Mesenchymal stem cell (in vitro differentiated cells and primary cell): Measurements from ENCODE around the gene SCNN1A.

ENCODE experiments used
- DNase-seq: peaks from one replicate; pipeline ENCODE4 v3.0.0-alpha.2; 2013
- H2AFZ ChIP-seq: one replicate; pipeline ENCODE4 v1.6.1; 2013; ENCODE audit warnings: low read depth, mild to moderate bottlenecking, control low read depth, inconsistent platforms, low read length, moderate library complexity
- H2AK5ac ChIP-seq: 2 replicates; pipeline ENCODE4 v1.6.1; 2013; ENCODE audit warnings: low read length, moderate library complexity, mild to moderate bottlenecking, inconsistent platforms; ENCODE audit not compliant: severe bottlenecking
- H2BK120ac ChIP-seq: one replicate; pipeline ENCODE4 v1.6.1; 2013; ENCODE audit warnings: low read depth, mild to moderate bottlenecking, inconsistent platforms, low read length, moderate library complexity
- H2BK12ac ChIP-seq, 2 experiments: one replicate each; pipeline ENCODE4 v1.6.1; 2013; ENCODE audit warnings: inconsistent platforms in 2 of 2, low read length in 2 of 2, mild to moderate bottlenecking in 2 of 2, moderate library complexity in 2 of 2, control low read depth in 1 of 2
- H2BK15ac ChIP-seq: one replicate; pipeline ENCODE4 v1.6.1; 2013; ENCODE audit warnings: mild to moderate bottlenecking, low read depth, inconsistent platforms; ENCODE audit not compliant: poor library complexity, severe bottlenecking
- H2BK5ac ChIP-seq: 2 replicates; pipeline ENCODE4 v1.6.1; 2013; ENCODE audit warnings: low read depth, mild to moderate bottlenecking, low read length, control low read depth, inconsistent platforms; ENCODE audit not compliant: poor library complexity, severe bottlenecking
- H3K14ac ChIP-seq, 2 experiments: one replicate each; pipeline ENCODE4 v1.6.1; 2013; ENCODE audit warnings: inconsistent platforms in 2 of 2, low read length in 2 of 2, control low read depth in 1 of 2, mild to moderate bottlenecking in 1 of 2, moderate library complexity in 1 of 2
- H3K18ac ChIP-seq, 2 experiments: one replicate each; pipeline ENCODE4 v1.6.1; 2013; ENCODE audit warnings: inconsistent platforms in 2 of 2, low read length in 2 of 2, control low read depth in 1 of 2, low read depth in 1 of 2, mild to moderate bottlenecking in 1 of 2
- H3K23ac ChIP-seq, 2 experiments: one replicate each; pipeline ENCODE4 v1.6.1; 2013; ENCODE audit warnings: inconsistent platforms in 2 of 2, low read length in 2 of 2, mild to moderate bottlenecking in 2 of 2, moderate library complexity in 2 of 2, control low read depth in 1 of 2
- H3K27ac ChIP-seq: 2 replicates; pipeline ENCODE4 v1.5.1; 2013; ENCODE audit warnings: mild to moderate bottlenecking, moderate library complexity, low read length, control low read depth, inconsistent platforms; ENCODE audit not compliant: poor library complexity, severe bottlenecking
- H3K27me3 ChIP-seq, 2 experiments: 2 replicates each; pipeline versions ENCODE4 v1.6.1 to v1.7.0; 2013; ENCODE audit warnings: low read length in 2 of 2, mild to moderate bottlenecking in 2 of 2, moderate library complexity in 2 of 2, control low read depth in 1 of 2, inconsistent platforms in 1 of 2; ENCODE audit not compliant: control insufficient read depth in 1 of 2, insufficient read depth in 1 of 2
- H3K36me3 ChIP-seq, 2 experiments: 2 replicates each; pipeline versions ENCODE4 v1.6.1 to v1.7.0; 2013; ENCODE audit warnings: low read length in 2 of 2, control low read depth in 1 of 2, inconsistent platforms in 1 of 2, low read depth in 1 of 2, mild to moderate bottlenecking in 1 of 2; ENCODE audit not compliant: insufficient read depth in 2 of 2, control insufficient read depth in 1 of 2
- H3K4ac ChIP-seq, 2 experiments: one replicate each; pipeline ENCODE4 v1.6.1; 2013; ENCODE audit warnings: inconsistent platforms in 2 of 2, low read length in 2 of 2, mild to moderate bottlenecking in 2 of 2, moderate library complexity in 2 of 2, control low read depth in 1 of 2, low read depth in 1 of 2
- H3K4me1 ChIP-seq: 2 replicates; pipeline ENCODE4 v1.6.1; 2013; ENCODE audit warnings: low read depth, low read length, control low read depth; ENCODE audit not compliant: control insufficient read depth, insufficient read depth
- H3K4me2 ChIP-seq: 2 replicates; pipeline ENCODE4 v1.6.1; 2013; ENCODE audit warnings: low read length, mild to moderate bottlenecking, inconsistent platforms; ENCODE audit not compliant: poor library complexity, severe bottlenecking
- H3K4me3 ChIP-seq, 2 experiments: 2 replicates each; pipeline versions ENCODE4 v1.5.1 to v1.7.0; 2013; ENCODE audit warnings: low read length in 2 of 2, mild to moderate bottlenecking in 2 of 2, control low read depth in 1 of 2, low read depth in 1 of 2; ENCODE audit not compliant: insufficient read depth in 1 of 2
- H3K79me1 ChIP-seq: replicated peaks from 2 replicates; pipeline ENCODE4 v1.6.1; 2013; ENCODE audit warnings: mild to moderate bottlenecking, control low read depth, low read length, inconsistent platforms; ENCODE audit not compliant: poor library complexity, severe bottlenecking
- H3K9ac ChIP-seq: 2 replicates; pipeline ENCODE4 v1.7.0; 2013; ENCODE audit warnings: mild to moderate bottlenecking, low read length, moderate library complexity
- H3K9me3 ChIP-seq: 2 replicates; pipeline ENCODE4 v1.7.0; 2013; ENCODE audit warnings: mild to moderate bottlenecking, low read length; ENCODE audit not compliant: control insufficient read depth
- H4K8ac ChIP-seq: one replicate; pipeline ENCODE4 v1.6.1; 2013; ENCODE audit warnings: inconsistent platforms, mild to moderate bottlenecking, low read length, moderate library complexity
- H4K91ac ChIP-seq: one replicate; pipeline ENCODE4 v1.6.1; 2013; ENCODE audit warnings: mild to moderate bottlenecking, low read length, inconsistent platforms
- WGBS: methylation state at CpG from one replicate; pipeline ENCODE4 v1.1.7; 2013; ENCODE audit warnings: mixed read lengths; 5-methylcytosine and 5-hydroxymethylcytosine counted together

SCNN1A gene

DNA sequence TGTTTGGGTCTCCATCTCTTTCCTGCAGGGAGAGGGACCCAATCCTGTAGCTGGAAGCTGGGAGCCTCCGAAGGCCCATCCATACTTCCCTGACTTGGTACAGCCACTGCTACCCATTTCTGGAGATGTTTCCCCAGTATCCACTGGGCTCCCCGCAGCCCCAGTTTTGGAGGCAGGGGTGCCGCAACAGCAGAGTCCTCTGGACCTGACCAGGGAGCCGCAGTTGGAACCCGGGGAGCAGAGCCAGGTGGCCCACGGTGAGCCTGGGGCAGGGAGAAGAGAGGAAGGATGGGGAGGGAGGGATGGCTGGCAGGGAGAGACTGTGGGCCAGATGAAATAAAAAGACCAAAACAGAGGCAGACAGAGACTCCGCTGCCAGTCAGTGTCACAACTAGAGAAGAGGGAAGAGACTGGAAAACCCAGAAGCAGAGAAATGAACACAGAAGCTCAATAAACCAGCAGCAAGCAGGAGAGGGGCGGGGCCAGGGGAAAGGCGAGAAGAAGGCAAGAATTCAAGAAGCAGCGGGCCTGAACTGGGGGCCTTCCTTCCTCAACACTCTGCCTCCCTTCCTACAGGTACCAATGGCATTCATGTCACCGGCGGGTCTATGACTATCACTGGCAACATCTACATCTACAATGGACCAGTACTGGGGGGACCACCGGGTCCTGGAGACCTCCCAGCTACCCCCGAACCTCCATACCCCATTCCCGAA is 14.9 kb upstream of the SCNN1A start:
- Histone ChIP-seq H3K9me3 (no peaks in the 10 kb centered on the region), H3K9ac (no peak overlapping the region), H3K18ac (no peak overlapping the region), H3K4me2 (no peak overlapping the region), H2AFZ (no peak overlapping the region), H2BK120ac (no peak overlapping the region), H3K79me1 (no peaks in the 10 kb centered on the region), H3K27ac (no peak overlapping the region), H2BK15ac (peak overlapping the region; percentile 17), H2BK12ac (no peak overlapping the region), H3K4me1 (peaks cover 3% of the 10 kb centered on the region), H4K8ac (peak overlapping the region; percentile 50), H2BK5ac (no peak overlapping the region), H3K14ac (no peak overlapping the region), H3K4me3 (no peak overlapping the region), H3K36me3 (peaks cover 0 to 93% of the 10 kb centered on the region in 2 experiments), H3K23ac (no peak overlapping the region), H3K4ac (no peak overlapping the region), H2AK5ac (no peak overlapping the region), H3K27me3 (no peaks in the 10 kb centered on the region), H4K91ac (no peak overlapping the region)
- WGBS, result 96% methylated on average over 14 of the region's 15 CpGs
- DNase-seq, result no peak

DNA sequence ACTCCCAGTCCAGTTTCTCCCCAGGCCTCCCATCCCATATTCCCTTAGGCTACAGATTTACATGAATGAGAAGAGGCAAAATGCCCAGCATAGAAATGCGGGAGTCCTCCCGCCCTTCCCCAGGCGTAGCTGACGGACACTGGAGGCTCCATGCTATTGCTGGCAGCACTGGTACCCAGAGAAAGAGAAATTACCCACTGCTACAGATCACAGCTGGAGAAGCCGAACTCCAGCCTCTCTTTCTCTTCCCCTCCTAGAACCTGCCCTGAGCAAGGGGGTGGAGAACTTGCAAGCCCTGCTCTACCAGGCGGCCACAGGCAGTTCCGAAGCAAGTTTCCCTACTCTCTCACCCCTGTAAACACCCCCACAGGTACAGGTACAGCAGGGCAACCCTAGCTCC is 12.2 kb upstream of the SCNN1A start:
- Histone ChIP-seq H2BK5ac (no peak overlapping the region), H2BK15ac (no peak overlapping the region), H3K14ac (no peak overlapping the region), H3K4me1 (peaks cover 8% of the 10 kb centered on the region), H2BK12ac (peak overlapping the region in 1 of 2 experiments; percentile 6), H3K4me3 (no peak overlapping the region), H4K8ac (no peak overlapping the region), H3K18ac (no peak overlapping the region), H3K27ac (no peak overlapping the region), H3K79me1 (no peaks in the 10 kb centered on the region), H3K9ac (peak overlapping the region; percentile 34), H3K4me2 (no peak overlapping the region), H2AFZ (no peak overlapping the region), H2AK5ac (no peak overlapping the region), H3K27me3 (no peaks in the 10 kb centered on the region), H4K91ac (no peak overlapping the region), H3K36me3 (peaks cover 0 to 72% of the 10 kb centered on the region in 2 experiments), H2BK120ac (no peak overlapping the region), H3K9me3 (no peaks in the 10 kb centered on the region), H3K4ac (no peak overlapping the region), H3K23ac (no peak overlapping the region)
- no peak for DNase-seq
- WGBS, result 95% methylated on average over 7 of the region's 7 CpGs

DNA sequence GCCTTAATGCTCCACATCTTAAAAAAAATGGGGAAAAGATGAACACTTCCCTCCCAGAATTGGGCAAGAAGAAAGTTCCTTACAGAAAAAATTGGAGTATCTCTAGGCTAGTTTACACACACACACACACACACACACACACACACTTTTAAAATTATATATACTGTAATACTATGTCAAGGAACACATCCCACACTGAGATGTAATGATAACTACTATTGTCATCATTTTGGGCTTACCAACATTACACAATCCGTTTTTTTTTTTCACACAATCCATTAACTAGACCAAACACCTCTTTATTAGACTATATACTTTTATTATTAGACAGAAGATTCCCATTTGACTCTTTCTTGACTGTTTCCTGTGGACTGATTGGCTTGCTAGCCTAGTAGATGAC is 11.1 kb upstream of the SCNN1A start:
- H2BK12ac ChIP-seq, result no peak overlapping the region
- H3K27me3 ChIP-seq, result no peaks in the 10 kb centered on the region
- H3K4me3 ChIP-seq, result peak overlapping the region in 1 of 2 experiments; percentile 23
- peaks cover 11% of the 10 kb centered on the region for H3K4me1 ChIP-seq
- H3K9ac ChIP-seq, result peak overlapping the region; percentile 50
- no peak overlapping the region for H2AK5ac ChIP-seq
- H3K36me3 ChIP-seq, result peaks cover 0 to 61% of the 10 kb centered on the region in 2 experiments
- H3K4me2 ChIP-seq, result no peak overlapping the region
- H2BK120ac ChIP-seq, result no peak overlapping the region
- no peak overlapping the region for H3K14ac ChIP-seq
- H3K79me1 ChIP-seq, result no peaks in the 10 kb centered on the region
- no peak overlapping the region for H3K4ac ChIP-seq
- H3K27ac ChIP-seq, result no peak overlapping the region
- H3K23ac ChIP-seq, result no peak overlapping the region
- H4K8ac ChIP-seq, result no peak overlapping the region
- no peak overlapping the region for H3K18ac ChIP-seq
- no peak overlapping the region for H2BK15ac ChIP-seq
- no peak overlapping the region for H4K91ac ChIP-seq
- DNase-seq, result peak; percentile 43
- no peaks in the 10 kb centered on the region for H3K9me3 ChIP-seq
- H2BK5ac ChIP-seq, result no peak overlapping the region
- H2AFZ ChIP-seq, result no peak overlapping the region
- WGBS, result 100% methylated on average over 1 of the region's 1 CpG

DNA sequence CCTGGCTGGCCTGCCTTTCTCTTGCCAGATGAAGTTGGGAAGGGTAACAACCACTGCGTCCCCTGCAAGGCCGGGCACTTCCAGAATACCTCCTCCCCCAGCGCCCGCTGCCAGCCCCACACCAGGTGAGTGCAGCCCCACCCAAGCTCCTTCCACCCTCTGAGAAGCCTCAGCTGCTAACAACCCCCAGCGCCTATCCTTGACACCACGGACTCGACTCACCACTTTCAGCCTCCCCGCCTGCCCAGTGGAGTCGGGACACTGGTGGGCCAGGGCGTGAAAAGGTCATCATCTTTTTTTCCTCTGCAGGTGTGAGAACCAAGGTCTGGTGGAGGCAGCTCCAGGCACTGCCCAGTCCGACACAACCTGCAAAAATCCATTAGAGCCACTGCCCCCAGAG is 10.7 kb upstream of the SCNN1A start:
- WGBS, result 94% methylated on average over 11 of the region's 11 CpGs
- Histone ChIP-seq H3K4me3 (peak overlapping the region in 1 of 2 experiments; percentile 23), H3K27ac (no peak overlapping the region), H3K4me2 (no peak overlapping the region), H2BK15ac (no peak overlapping the region), H3K9me3 (no peaks in the 10 kb centered on the region), H3K9ac (peak overlapping the region; percentile 50), H3K14ac (no peak overlapping the region), H2AK5ac (no peak overlapping the region), H2BK5ac (no peak overlapping the region), H3K23ac (no peak overlapping the region), H2BK12ac (peak overlapping the region; percentile 15 to 31), H2BK120ac (no peak overlapping the region), H3K27me3 (no peaks in the 10 kb centered on the region), H3K4ac (peak overlapping the region in 1 of 2 experiments; percentile 35), H2AFZ (no peak overlapping the region), H3K18ac (peak overlapping the region in 1 of 2 experiments; percentile 64), H3K79me1 (no peaks in the 10 kb centered on the region), H3K4me1 (peaks cover 11% of the 10 kb centered on the region), H4K8ac (peak overlapping the region; percentile 51), H3K36me3 (peaks cover 0 to 57% of the 10 kb centered on the region in 2 experiments), H4K91ac (no peak overlapping the region)
- DNase-seq, result no peak
